Fibroblast of lung (primary cell): ENCODE measurements around the gene PER1.

ENCODE experiments used
- EZH2 ChIP-seq: IDR thresholded peaks from 2 replicates; pipeline ENCODE4 v1.5.1; 2012; ENCODE audit warnings: low read length, control low read depth, mild to moderate bottlenecking; ENCODE audit errors: missing control alignments
- TF ChIP-seq, protein P1 (sequence below), 2 donors: IDR thresholded peaks in 1 of 2; conservative IDR thresholded peaks in 1 of 2; 1 replicate in 1 of 2; 2 replicates in 1 of 2; pipeline ENCODE4 v1.5.1; 2011 to 2012; ENCODE audit warnings: low read length in 2 of 2, control low read depth in 1 of 2, inconsistent platforms in 1 of 2, low read depth in 1 of 2, mild to moderate bottlenecking in 1 of 2

DNA sequence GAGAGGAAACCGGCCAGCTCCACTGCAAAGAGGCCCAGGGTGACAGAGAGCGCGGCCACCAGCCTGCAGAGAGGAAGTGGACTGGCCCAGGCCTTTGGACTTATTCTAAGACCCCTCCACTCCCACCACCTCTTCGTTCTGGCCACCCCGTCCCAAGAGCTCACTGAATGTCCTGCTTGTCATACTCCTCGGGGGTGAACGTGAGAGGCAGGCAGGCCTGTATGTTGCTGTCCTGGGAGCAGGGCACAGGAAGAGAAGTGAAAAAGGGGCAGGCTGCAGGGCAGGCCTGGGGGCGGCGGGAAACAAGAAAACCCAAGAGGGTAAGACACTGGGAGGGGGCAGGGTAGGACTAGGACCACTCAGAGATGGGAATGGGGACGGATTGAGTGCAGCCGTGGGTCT lies 23.6 kb upstream of the PER1 start:
- TF ChIP-seq, protein P1, sequence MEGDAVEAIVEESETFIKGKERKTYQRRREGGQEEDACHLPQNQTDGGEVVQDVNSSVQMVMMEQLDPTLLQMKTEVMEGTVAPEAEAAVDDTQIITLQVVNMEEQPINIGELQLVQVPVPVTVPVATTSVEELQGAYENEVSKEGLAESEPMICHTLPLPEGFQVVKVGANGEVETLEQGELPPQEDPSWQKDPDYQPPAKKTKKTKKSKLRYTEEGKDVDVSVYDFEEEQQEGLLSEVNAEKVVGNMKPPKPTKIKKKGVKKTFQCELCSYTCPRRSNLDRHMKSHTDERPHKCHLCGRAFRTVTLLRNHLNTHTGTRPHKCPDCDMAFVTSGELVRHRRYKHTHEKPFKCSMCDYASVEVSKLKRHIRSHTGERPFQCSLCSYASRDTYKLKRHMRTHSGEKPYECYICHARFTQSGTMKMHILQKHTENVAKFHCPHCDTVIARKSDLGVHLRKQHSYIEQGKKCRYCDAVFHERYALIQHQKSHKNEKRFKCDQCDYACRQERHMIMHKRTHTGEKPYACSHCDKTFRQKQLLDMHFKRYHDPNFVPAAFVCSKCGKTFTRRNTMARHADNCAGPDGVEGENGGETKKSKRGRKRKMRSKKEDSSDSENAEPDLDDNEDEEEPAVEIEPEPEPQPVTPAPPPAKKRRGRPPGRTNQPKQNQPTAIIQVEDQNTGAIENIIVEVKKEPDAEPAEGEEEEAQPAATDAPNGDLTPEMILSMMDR (conservative IDR thresholded peaks at IDR 0.05 in 1 of 2, IDR thresholded peaks at IDR 0.05 in 1 of 2; ENCODE audit: low read depth in 1 of 2, low read length in 2 of 2), result no peak
- no peak for TF ChIP-seq EZH2
